Measurements from ENCODE around the gene FNDC10.

FNDC10 gene

GRCh38 chr1:1617516-1617915 lies 17.6 kb upstream of the FNDC10 start:
- H3K36me3 ChIP-seq (ENCODE audit: control insufficient read depth in 1 of 2, insufficient read depth in 2 of 2, low read length in 2 of 2) = peaks cover 15% of the 10 kb centered on the region in 2 experiments
- H3K14ac ChIP-seq (ENCODE audit: low read length) = no peak overlapping the region
- H3K27ac ChIP-seq (ENCODE audit: low read depth, low read length) = no peak overlapping the region
- no peak overlapping the region for H3K4me2 ChIP-seq (ENCODE audit: low read length)
- H2BK120ac ChIP-seq (ENCODE audit: insufficient read depth, low read length, poor library complexity) = no peak overlapping the region
- no peak overlapping the region for H3K4ac ChIP-seq (ENCODE audit: low read depth, low read length)
- H4K91ac ChIP-seq (ENCODE audit: low read depth, low read length) = no peak overlapping the region
- H3K23ac ChIP-seq (ENCODE audit: low read length) = no peak overlapping the region
- peaks cover 5% of the 10 kb centered on the region for H3K79me2 ChIP-seq (ENCODE audit: control insufficient read depth, insufficient read depth, low read length, poor library complexity)
- no peak overlapping the region for H2BK12ac ChIP-seq (ENCODE audit: low read length)
- H3K4me3 ChIP-seq (ENCODE audit: low read depth, low read length) = no peak overlapping the region
- H3K27me3 ChIP-seq (ENCODE audit: insufficient read depth, low read length) = no peaks in the 10 kb centered on the region
- no peak overlapping the region for H3K18ac ChIP-seq (ENCODE audit: low read length)
- H4K8ac ChIP-seq (ENCODE audit: low read depth, low read length) = no peak overlapping the region
- no peak for DNase-seq
- no peak overlapping the region for H4K12ac ChIP-seq (ENCODE audit: low read depth, low read length)
- H2AK5ac ChIP-seq (ENCODE audit: low read length) = no peak overlapping the region
- H3K79me1 ChIP-seq (ENCODE audit: low read length) = peaks cover 8% of the 10 kb centered on the region
- peaks cover 10 to 15% of the 10 kb centered on the region in 2 experiments for H3K4me1 ChIP-seq (ENCODE audit: control insufficient read depth in 1 of 2, insufficient read depth in 2 of 2, low read length in 2 of 2)
- H2AFZ ChIP-seq (ENCODE audit: insufficient read depth, low read length, poor library complexity) = no peak overlapping the region
- H3K9ac ChIP-seq (ENCODE audit: low read length) = no peak overlapping the region
- WGBS (ENCODE audit: extremely low coverage, insufficient coverage, insufficient read length) = no CpG with 5 or more reads among the region's 11 CpGs
- no peak overlapping the region for H2BK5ac ChIP-seq (ENCODE audit: low read depth, low read length, poor library complexity)
- H3K9me3 ChIP-seq (ENCODE audit: insufficient read depth, low read depth, low read length) = no peaks in the 10 kb centered on the region

DNA sequence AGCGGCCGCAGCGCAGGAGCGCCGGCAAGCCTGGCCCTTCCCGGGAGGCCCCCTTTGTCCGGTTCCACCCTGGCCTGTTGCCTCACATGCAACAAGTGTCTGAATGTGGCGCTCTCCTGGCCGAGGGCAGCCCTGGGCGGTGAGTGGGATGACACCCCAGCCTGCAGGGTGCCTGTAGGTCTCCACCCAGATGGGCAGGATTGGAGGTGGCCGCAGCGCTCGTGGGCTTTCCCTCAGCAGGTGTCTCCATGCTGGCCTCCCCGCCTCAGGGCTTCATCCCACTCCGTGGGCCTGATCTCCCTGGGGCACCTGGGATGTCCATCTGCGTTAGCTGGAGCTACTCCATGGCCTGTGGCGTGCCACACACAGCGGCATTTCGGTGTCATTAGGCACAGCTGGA lies 16.9 kb upstream of the FNDC10 start:
- no peak overlapping the region for H3K4ac ChIP-seq (ENCODE audit: low read depth, low read length)
- peaks cover 8% of the 10 kb centered on the region for H3K79me1 ChIP-seq (ENCODE audit: low read length)
- no peaks in the 10 kb centered on the region for H3K9me3 ChIP-seq (ENCODE audit: insufficient read depth, low read depth, low read length)
- H2BK12ac ChIP-seq (ENCODE audit: low read length) = no peak overlapping the region
- no peak overlapping the region for H2BK5ac ChIP-seq (ENCODE audit: low read depth, low read length, poor library complexity)
- H3K4me2 ChIP-seq (ENCODE audit: low read length) = peak overlapping the region; percentile 83
- no peak overlapping the region for H3K27ac ChIP-seq (ENCODE audit: low read depth, low read length)
- no peak overlapping the region for H3K23ac ChIP-seq (ENCODE audit: low read length)
- peak overlapping the region; percentile 20 for H3K4me3 ChIP-seq (ENCODE audit: low read depth, low read length)
- DNase-seq = no peak
- H3K9ac ChIP-seq (ENCODE audit: low read length) = peak overlapping the region; percentile 37
- peaks cover 15% of the 10 kb centered on the region in 2 experiments for H3K36me3 ChIP-seq (ENCODE audit: control insufficient read depth in 1 of 2, insufficient read depth in 2 of 2, low read length in 2 of 2)
- WGBS (ENCODE audit: extremely low coverage, insufficient coverage, insufficient read length) = no CpG with 5 or more reads among the region's 19 CpGs
- no peak overlapping the region for H4K8ac ChIP-seq (ENCODE audit: low read depth, low read length)
- H4K12ac ChIP-seq (ENCODE audit: low read depth, low read length) = no peak overlapping the region
- no peak overlapping the region for H2AK5ac ChIP-seq (ENCODE audit: low read length)
- no peak overlapping the region for H2AFZ ChIP-seq (ENCODE audit: insufficient read depth, low read length, poor library complexity)
- H3K79me2 ChIP-seq (ENCODE audit: control insufficient read depth, insufficient read depth, low read length, poor library complexity) = peaks cover 5% of the 10 kb centered on the region
- no peak overlapping the region for H3K14ac ChIP-seq (ENCODE audit: low read length)
- H3K4me1 ChIP-seq (ENCODE audit: control insufficient read depth in 1 of 2, insufficient read depth in 2 of 2, low read length in 2 of 2) = peaks cover 10 to 15% of the 10 kb centered on the region in 2 experiments
- no peaks in the 10 kb centered on the region for H3K27me3 ChIP-seq (ENCODE audit: insufficient read depth, low read length)
- no peak overlapping the region for H2BK120ac ChIP-seq (ENCODE audit: insufficient read depth, low read length, poor library complexity)
- no peak overlapping the region for H4K91ac ChIP-seq (ENCODE audit: low read depth, low read length)
- H3K18ac ChIP-seq (ENCODE audit: low read length) = no peak overlapping the region

DNA sequence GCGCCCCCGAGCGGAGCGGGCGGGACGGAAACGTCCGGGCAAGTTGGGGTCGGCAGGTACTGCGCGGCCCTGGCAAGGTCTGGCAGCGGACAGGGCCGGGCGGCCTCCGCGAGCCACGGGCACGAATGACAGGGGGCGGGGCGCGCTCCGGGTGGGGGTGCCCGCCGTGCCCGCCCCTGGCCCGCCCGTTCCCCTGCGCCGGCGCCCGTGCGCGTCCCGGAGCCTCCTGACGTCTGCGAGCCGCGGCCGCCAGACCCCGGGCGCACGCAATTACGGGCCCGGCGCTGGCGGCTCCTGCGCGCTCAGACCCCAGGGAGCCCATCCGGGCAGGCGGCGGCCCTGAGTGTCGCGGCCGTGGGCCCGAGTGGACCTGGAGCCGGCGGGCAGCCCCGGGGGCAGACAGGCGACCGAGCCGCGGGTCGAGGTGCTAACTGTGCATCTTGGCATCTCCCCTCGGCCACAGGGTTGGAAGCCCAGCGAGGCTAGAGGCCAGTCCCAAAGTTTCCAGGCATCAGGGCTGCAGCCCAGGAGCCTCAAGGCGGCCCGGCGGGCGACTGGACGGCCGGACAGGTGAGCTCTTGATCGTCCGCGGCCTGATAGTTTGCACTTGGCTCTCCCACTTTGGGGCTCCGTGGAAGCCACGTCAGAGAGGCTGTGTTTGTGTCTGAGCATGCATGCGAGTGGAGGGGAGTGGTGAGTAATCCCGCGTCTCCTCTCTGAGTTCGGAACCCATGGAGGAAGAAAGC lies 16.3 kb upstream of the FNDC10 start:
- H3K23ac ChIP-seq (ENCODE audit: low read length) = no peak overlapping the region
- H3K4me2 ChIP-seq (ENCODE audit: low read length) = peak overlapping the region; percentile 83
- H3K27ac ChIP-seq (ENCODE audit: low read depth, low read length) = peak overlapping the region; percentile 100
- DNase-seq = peak; percentile 26 to 43
- no peak overlapping the region for H2AK5ac ChIP-seq (ENCODE audit: low read length)
- peaks cover 10 to 15% of the 10 kb centered on the region in 2 experiments for H3K4me1 ChIP-seq (ENCODE audit: control insufficient read depth in 1 of 2, insufficient read depth in 2 of 2, low read length in 2 of 2)
- peak overlapping the region; percentile 97 for H3K18ac ChIP-seq (ENCODE audit: low read length)
- H3K27me3 ChIP-seq (ENCODE audit: insufficient read depth, low read length) = no peaks in the 10 kb centered on the region
- H3K79me1 ChIP-seq (ENCODE audit: low read length) = peaks cover 8% of the 10 kb centered on the region
- peak overlapping the region; percentile 82 for H2BK120ac ChIP-seq (ENCODE audit: insufficient read depth, low read length, poor library complexity)
- H3K9me3 ChIP-seq (ENCODE audit: insufficient read depth, low read depth, low read length) = no peaks in the 10 kb centered on the region
- H3K9ac ChIP-seq (ENCODE audit: low read length) = peak overlapping the region; percentile 95
- peak overlapping the region; percentile 98 for H3K4me3 ChIP-seq (ENCODE audit: low read depth, low read length)
- H2AFZ ChIP-seq (ENCODE audit: insufficient read depth, low read length, poor library complexity) = peak overlapping the region; percentile 98
- peak overlapping the region; percentile 91 for H4K12ac ChIP-seq (ENCODE audit: low read depth, low read length)
- H3K4ac ChIP-seq (ENCODE audit: low read depth, low read length) = peak overlapping the region; percentile 80
- peaks cover 15% of the 10 kb centered on the region in 2 experiments for H3K36me3 ChIP-seq (ENCODE audit: control insufficient read depth in 1 of 2, insufficient read depth in 2 of 2, low read length in 2 of 2)
- H3K79me2 ChIP-seq (ENCODE audit: control insufficient read depth, insufficient read depth, low read length, poor library complexity) = peaks cover 5% of the 10 kb centered on the region
- peak overlapping the region; percentile 92 for H4K91ac ChIP-seq (ENCODE audit: low read depth, low read length)
- H4K8ac ChIP-seq (ENCODE audit: low read depth, low read length) = peak overlapping the region; percentile 100
- peak overlapping the region; percentile 76 for H2BK5ac ChIP-seq (ENCODE audit: low read depth, low read length, poor library complexity)
- peak overlapping the region; percentile 97 for H3K14ac ChIP-seq (ENCODE audit: low read length)
- no peak overlapping the region for H2BK12ac ChIP-seq (ENCODE audit: low read length)
- WGBS (ENCODE audit: extremely low coverage, insufficient coverage, insufficient read length) = no CpG with 5 or more reads among the region's 80 CpGs

GRCh38 chr1:1615256-1616044 lies 15.5 kb upstream of the FNDC10 start, which contains the start of gene MIB2:
Gene MIB2 (plus strand): TSS chr1:1615500. CDS start chr1:1623453, 7,953 bp downstream.
- Histone ChIP-seq H3K14ac (ENCODE audit: low read length) (peak within 1 kb of the TSS; percentile 100), H2BK120ac (ENCODE audit: insufficient read depth, low read length, poor library complexity) (peak within 1 kb of the TSS; percentile 99), H3K27me3 (ENCODE audit: insufficient read depth, low read length) (no peaks in the 10 kb centered on the region), H3K36me3 (ENCODE audit: control insufficient read depth in 1 of 2, insufficient read depth in 2 of 2, low read length in 2 of 2) (peaks cover 14 to 15% of the 10 kb centered on the region in 2 experiments), H4K12ac (ENCODE audit: low read depth, low read length) (peak within 1 kb of the TSS; percentile 100), H2AK5ac (ENCODE audit: low read length) (peak within 1 kb of the TSS; percentile 99), H4K8ac (ENCODE audit: low read depth, low read length) (peak within 1 kb of the TSS; percentile 100), H3K79me1 (ENCODE audit: low read length) (peaks cover 8% of the 10 kb centered on the region), H2BK5ac (ENCODE audit: low read depth, low read length, poor library complexity) (peak within 1 kb of the TSS; percentile 97), H3K4ac (ENCODE audit: low read depth, low read length) (peak within 1 kb of the TSS; percentile 95), H3K18ac (ENCODE audit: low read length) (peak within 1 kb of the TSS; percentile 99), H2AFZ (ENCODE audit: insufficient read depth, low read length, poor library complexity) (peak within 1 kb of the TSS; percentile 98), H3K9ac (ENCODE audit: low read length) (peak within 1 kb of the TSS; percentile 97), H3K4me2 (ENCODE audit: low read length) (peak within 1 kb of the TSS; percentile 96), H3K27ac (ENCODE audit: low read depth, low read length) (peak within 1 kb of the TSS; percentile 100), H3K79me2 (ENCODE audit: control insufficient read depth, insufficient read depth, low read length, poor library complexity) (peaks cover 5% of the 10 kb centered on the region), H3K4me3 (ENCODE audit: low read depth, low read length) (peak within 1 kb of the TSS; percentile 98), H2BK12ac (ENCODE audit: low read length) (no peak within 1 kb of the TSS), H4K91ac (ENCODE audit: low read depth, low read length) (peak within 1 kb of the TSS; percentile 100), H3K23ac (ENCODE audit: low read length) (no peak within 1 kb of the TSS), H3K4me1 (ENCODE audit: control insufficient read depth in 1 of 2, insufficient read depth in 2 of 2, low read length in 2 of 2) (peaks cover 10 to 15% of the 10 kb centered on the region in 2 experiments), H3K9me3 (ENCODE audit: insufficient read depth, low read depth, low read length) (no peaks in the 10 kb centered on the region)
- DNase-seq = peak; percentile 97 to 99
- WGBS (ENCODE audit: extremely low coverage, insufficient coverage, insufficient read length) = no CpG with 5 or more reads among the region's 107 CpGs
